ENCODE measurements around the gene ITM2C. TPM values are rescaled to one million over a fixed set of nuclear protein-coding genes. Genes with fewer than 3 reads are reported as not detected.

Gene ITM2C
- total and polyA plus RNA-seq, 9 of the 15 experiments (the other 6 are each of a cell fraction or from before 2014, with no cell fraction given) = 0.49 to 58.8 (median 21.5) TPM

- TF ChIP-seq, protein P1, sequence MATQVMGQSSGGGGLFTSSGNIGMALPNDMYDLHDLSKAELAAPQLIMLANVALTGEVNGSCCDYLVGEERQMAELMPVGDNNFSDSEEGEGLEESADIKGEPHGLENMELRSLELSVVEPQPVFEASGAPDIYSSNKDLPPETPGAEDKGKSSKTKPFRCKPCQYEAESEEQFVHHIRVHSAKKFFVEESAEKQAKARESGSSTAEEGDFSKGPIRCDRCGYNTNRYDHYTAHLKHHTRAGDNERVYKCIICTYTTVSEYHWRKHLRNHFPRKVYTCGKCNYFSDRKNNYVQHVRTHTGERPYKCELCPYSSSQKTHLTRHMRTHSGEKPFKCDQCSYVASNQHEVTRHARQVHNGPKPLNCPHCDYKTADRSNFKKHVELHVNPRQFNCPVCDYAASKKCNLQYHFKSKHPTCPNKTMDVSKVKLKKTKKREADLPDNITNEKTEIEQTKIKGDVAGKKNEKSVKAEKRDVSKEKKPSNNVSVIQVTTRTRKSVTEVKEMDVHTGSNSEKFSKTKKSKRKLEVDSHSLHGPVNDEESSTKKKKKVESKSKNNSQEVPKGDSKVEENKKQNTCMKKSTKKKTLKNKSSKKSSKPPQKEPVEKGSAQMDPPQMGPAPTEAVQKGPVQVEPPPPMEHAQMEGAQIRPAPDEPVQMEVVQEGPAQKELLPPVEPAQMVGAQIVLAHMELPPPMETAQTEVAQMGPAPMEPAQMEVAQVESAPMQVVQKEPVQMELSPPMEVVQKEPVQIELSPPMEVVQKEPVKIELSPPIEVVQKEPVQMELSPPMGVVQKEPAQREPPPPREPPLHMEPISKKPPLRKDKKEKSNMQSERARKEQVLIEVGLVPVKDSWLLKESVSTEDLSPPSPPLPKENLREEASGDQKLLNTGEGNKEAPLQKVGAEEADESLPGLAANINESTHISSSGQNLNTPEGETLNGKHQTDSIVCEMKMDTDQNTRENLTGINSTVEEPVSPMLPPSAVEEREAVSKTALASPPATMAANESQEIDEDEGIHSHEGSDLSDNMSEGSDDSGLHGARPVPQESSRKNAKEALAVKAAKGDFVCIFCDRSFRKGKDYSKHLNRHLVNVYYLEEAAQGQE (IDR thresholded peaks at IDR 0.05; ENCODE audit: borderline replicate concordance) = peak; percentile 23; the same call in 1 of the 2 replicates
- TF ChIP-seq, protein P1 (CRISPR knock-in tag; IDR thresholded peaks at IDR 0.05; ENCODE audit: low read depth) = no peak
- TF ChIP-seq MXI1 (IDR thresholded peaks at IDR 0.05; ENCODE audit: low read depth, low read length) = no peak
- TF ChIP-seq XRCC5 (IDR thresholded peaks at IDR 0.05; ENCODE audit: low read depth, low read length) = no peak
- TF ChIP-seq, protein P2, sequence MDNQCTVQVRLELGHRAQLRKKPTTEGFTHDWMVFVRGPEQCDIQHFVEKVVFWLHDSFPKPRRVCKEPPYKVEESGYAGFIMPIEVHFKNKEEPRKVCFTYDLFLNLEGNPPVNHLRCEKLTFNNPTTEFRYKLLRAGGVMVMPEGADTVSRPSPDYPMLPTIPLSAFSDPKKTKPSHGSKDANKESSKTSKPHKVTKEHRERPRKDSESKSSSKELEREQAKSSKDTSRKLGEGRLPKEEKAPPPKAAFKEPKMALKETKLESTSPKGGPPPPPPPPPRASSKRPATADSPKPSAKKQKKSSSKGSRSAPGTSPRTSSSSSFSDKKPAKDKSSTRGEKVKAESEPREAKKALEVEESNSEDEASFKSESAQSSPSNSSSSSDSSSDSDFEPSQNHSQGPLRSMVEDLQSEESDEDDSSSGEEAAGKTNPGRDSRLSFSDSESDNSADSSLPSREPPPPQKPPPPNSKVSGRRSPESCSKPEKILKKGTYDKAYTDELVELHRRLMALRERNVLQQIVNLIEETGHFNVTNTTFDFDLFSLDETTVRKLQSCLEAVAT (IDR thresholded peaks at IDR 0.05) = no peak
- TF ChIP-seq CTBP1 (IDR thresholded peaks at IDR 0.05; ENCODE audit: borderline replicate concordance) = peak; percentile 61; the same call in 1 of the 2 replicates
- TF ChIP-seq SMC3 (conservative IDR thresholded peaks at IDR 0.05; ENCODE audit: insufficient read depth, low read depth, low read length) = no peak
- 0 out of 2 replicates have a peak, but pooled peaks have one; percentile 14 for TF ChIP-seq FOXM1 (IDR thresholded peaks at IDR 0.05; ENCODE audit: low read depth)
- no peak for TF ChIP-seq FOXM1 (CRISPR knock-in tag; IDR thresholded peaks at IDR 0.05; ENCODE audit: low read depth)
- TF ChIP-seq THAP7 (CRISPR knock-in tag; IDR thresholded peaks at IDR 0.05) = no peak
- no peak for TF ChIP-seq NR2C1 (IDR thresholded peaks at IDR 0.05)
- TF ChIP-seq NR2C1 (tag; IDR thresholded peaks at IDR 0.05) = 0 out of 2 replicates have a peak, but pooled peaks have one; percentile 34
- no peak for TF ChIP-seq FOXK1 (CRISPR knock-in tag; IDR thresholded peaks at IDR 0.05; ENCODE audit: borderline replicate concordance)
- TF ChIP-seq STAT5B (CRISPR knock-in tag; IDR thresholded peaks at IDR 0.05) = no peak
- no peak for TF ChIP-seq RBM25 (IDR thresholded peaks at IDR 0.05; ENCODE audit: low read depth, low read length, severe bottlenecking)
- no peak for TF ChIP-seq TAF7 (tag; IDR thresholded peaks at IDR 0.05)
Observed at GRCh38 chr2:230905448-230906421, 41.0 kb downstream of the ITM2C start (continued).
